GM12878 (cell line): Measurements from ENCODE around the gene CENPC. TPM values are rescaled to one million over a fixed set of nuclear protein-coding genes. Genes with fewer than 3 reads are reported as not detected.

Experiments used
- ATAC-seq: fragments of 200-7000 bp; cut with Tn5 transposase; 3 replicates; pipeline ENCODE4 v1.9.1; 2020; ENCODE audit warnings: mild to moderate bottlenecking, moderate library complexity
- BruUV-seq: library from RNA; stranded (reverse); fragments of 400-500 nt; replicated peaks from 2 replicates; lab custom pipeline; 2021; lab: Mats Ljungman, UMichigan
- CTCF ChIA-PET: fragments of 300-600 bp; sonication (Branson Sonifier 250); formaldehyde crosslinking; extraction: SDS; loops from one replicate; lab custom pipeline; 2021; ENCODE audit warnings: inconsistent platforms; lab: Yijun Ruan, JAX
- POLR2A ChIA-PET: fragments of 350-600 bp; formaldehyde crosslinking; extraction: SDS; loops from one replicate; lab custom pipeline; 2021; ENCODE audit warnings: inconsistent platforms; lab: Charles Lee
- RAD21 ChIA-PET: fragments of 300-600 bp; sonication (Branson Sonifier 250); formaldehyde crosslinking; loops from one replicate; lab custom pipeline; 2023; ENCODE audit warnings: antibody characterized with exemption; ENCODE audit not compliant: unreplicated experiment; lab: Charles Lee
- SMC1A ChIA-PET: fragments of 300-600 bp; sonication (Branson Sonifier 250); formaldehyde crosslinking; loops from one replicate; lab custom pipeline; 2023; ENCODE audit not compliant: unreplicated experiment, uncharacterized antibody; lab: Charles Lee
- DNase-seq: peaks from one replicate; pipeline ENCODE4 v3.0.0-alpha.2; 2011; ENCODE audit warnings: low read depth, low spot score
- FAIRE-seq: peaks from 3 replicates; lab custom pipeline; 2011; peaks lifted over from hg19 to GRCh38; lab: Jason Lieb, UNC
- H2AFZ ChIP-seq: 2 replicates; pipeline ENCODE4 v1.6.0; 2011; ENCODE audit warnings: low read depth, low read length, control low read depth; ENCODE audit not compliant: control insufficient read depth
- H3K27ac ChIP-seq: 2 replicates; pipeline ENCODE4 v1.5.1; 2011; ENCODE audit warnings: control low read depth; ENCODE audit not compliant: control insufficient read depth, insufficient read depth
- H3K27me3 ChIP-seq, 2 experiments: replicated peaks in 1 of 2; 2 replicates each; pipeline versions ENCODE4 v1.6.0 to v1.6.1; 2011; ENCODE audit warnings: low read length in 1 of 2; ENCODE audit not compliant: control insufficient read depth in 2 of 2, insufficient read depth in 2 of 2
- H3K36me3 ChIP-seq, 2 experiments: 2 replicates each; pipeline ENCODE4 v1.5.1; 2011; ENCODE audit warnings: low read length in 1 of 2; ENCODE audit not compliant: control insufficient read depth in 2 of 2, insufficient read depth in 2 of 2
- H3K4me1 ChIP-seq: 2 replicates; pipeline ENCODE4 v1.6.1; 2011; ENCODE audit warnings: mild to moderate bottlenecking, low read length, moderate library complexity, mixed read lengths; ENCODE audit not compliant: control insufficient read depth, insufficient read depth
- H3K4me2 ChIP-seq: 2 replicates; pipeline ENCODE4 v1.6.0; 2011; ENCODE audit warnings: control low read depth; ENCODE audit not compliant: control insufficient read depth, insufficient read depth
- H3K4me3 ChIP-seq: fragments of 200-600 bp; sonication (generic); 2 replicates; pipeline ENCODE4 v1.5.1; 2016
- H3K79me2 ChIP-seq: 2 replicates; pipeline ENCODE4 v1.6.0; 2011; ENCODE audit warnings: low read length; ENCODE audit not compliant: control insufficient read depth, insufficient read depth
- H3K9ac ChIP-seq: 2 replicates; pipeline ENCODE4 v1.8.0; 2011; ENCODE audit warnings: low read length, control low read depth, mixed read lengths; ENCODE audit not compliant: control insufficient read depth, insufficient read depth
- H3K9me3 ChIP-seq: replicated peaks from 3 replicates; pipeline ENCODE4 v1.5.1; 2011; ENCODE audit warnings: mild to moderate bottlenecking, low read length; ENCODE audit not compliant: control insufficient read depth, insufficient read depth
- H4K20me1 ChIP-seq: 2 replicates; pipeline ENCODE4 v1.6.0; 2011; ENCODE audit not compliant: control insufficient read depth, insufficient read depth
- EP300 ChIP-seq, 2 experiments: fragments of 150-350 bp in 1 of 2; IDR thresholded peaks; 2 replicates each; pipeline ENCODE4 v1.6.1; 2011 to 2012; ENCODE audit warnings: low read depth in 2 of 2, low read length in 2 of 2, borderline replicate concordance in 1 of 2, improper control_type of control experiment in 1 of 2, inconsistent platforms in 1 of 2; ENCODE audit not compliant: control insufficient read depth in 1 of 2
- IRF4 ChIP-seq: IDR thresholded peaks from 2 replicates; pipeline ENCODE4 v1.6.1; 2011; ENCODE audit warnings: low read depth, low read length
- MTA3 ChIP-seq: IDR thresholded peaks from 2 replicates; pipeline ENCODE4 v1.6.1; 2012; ENCODE audit warnings: low read length, inconsistent platforms, borderline replicate concordance
- NR2C1 ChIP-seq: fragments of 450-650 bp; IDR thresholded peaks from 2 replicates; pipeline ENCODE4 v1.6.1; 2017; ENCODE audit warnings: antibody characterized with exemption, mild to moderate bottlenecking, moderate library complexity
- SMARCA5 ChIP-seq: fragments of 450-650 bp; IDR thresholded peaks from 2 replicates; pipeline ENCODE4 v1.6.1; 2017; ENCODE audit warnings: mild to moderate bottlenecking
- YY1 ChIP-seq: IDR thresholded peaks from 2 replicates; pipeline ENCODE4 v1.6.1; 2011; ENCODE audit warnings: low read depth, mild to moderate bottlenecking, low read length
- in situ Hi-C: fragments of 300-500 bp; cut with MboI; formaldehyde crosslinking; loops from 9 replicates; pipeline ENCODE4 v1.14.3; 2018; ENCODE audit warnings: mixed read lengths
- intact Hi-C: fragments of 100-400 bp; cut with micrococcal nuclease; formaldehyde crosslinking; loops from one replicate; pipeline ENCODE4 v1.14.2; 2022; ENCODE audit not compliant: unreplicated experiment
- polyA plus RNA-seq, 11 experiments: library from polyadenylated mRNA; depleted of rRNA in 4 of 11; unstranded in 6 of 11; stranded (reverse) in 5 of 11; fragments of >200 nt; fragmentation: Nextera tagmentation in 4 of 11; fragmentation: Illumina TruSeq in 1 of 11; extraction: Ambion mirVana in 4 of 11; extraction: Trizol in 1 of 11; gene quantifications; 1 replicate in 1 of 11; 2 replicates in 10 of 11; pipeline versions ENCODE4 v1.2.1 to v1.2.3, GENCODE V29; 2011 to 2016; ENCODE audit warnings: inconsistent platforms in 2 of 11, missing spikeins in 2 of 11, low read depth in 1 of 11
- total RNA-seq, 4 experiments: library from RNA; depleted of rRNA in 3 of 4; stranded (reverse); fragments of >200 nt in 3 of 4; fragmentation: Illumina TruSeq in 1 of 4; extraction: Trizol in 1 of 4; gene quantifications; 2 replicates each; pipeline versions ENCODE4 v1.2.1 to v1.2.3, GENCODE V29; 2013 to 2021
- TF ChIP-seq, protein P1 (sequence below), 3 experiments: IDR thresholded peaks in 2 of 3; conservative IDR thresholded peaks in 1 of 3; 2 replicates each; pipeline ENCODE4 v1.5.1; 2011; ENCODE audit warnings: low read depth in 3 of 3, low read length in 3 of 3, mild to moderate bottlenecking in 3 of 3, control low read depth in 2 of 3, moderate library complexity in 2 of 3, inconsistent platforms in 1 of 3, mixed read lengths in 1 of 3; ENCODE audit not compliant: control insufficient read depth in 2 of 3, insufficient read depth in 1 of 3; ENCODE audit errors: extremely low read depth in 1 of 3
- TF ChIP-seq, protein P2 (sequence below): fragments of 450-650 bp; IDR thresholded peaks from 2 replicates; pipeline ENCODE4 v1.6.1; 2017; ENCODE audit warnings: low read depth, mild to moderate bottlenecking, moderate library complexity
- TF ChIP-seq, protein P3 (sequence below): fragments of 450-650 bp; IDR thresholded peaks from 2 replicates; pipeline ENCODE4 v1.6.1; 2014; ENCODE audit warnings: mild to moderate bottlenecking

Gene CENPC
- total and polyA plus RNA-seq, 10 of the 15 experiments (the other 5 are each of a cell fraction or from before 2014, with no cell fraction given): 13.1 to 34.9 (median 20.3) TPM

DNA sequence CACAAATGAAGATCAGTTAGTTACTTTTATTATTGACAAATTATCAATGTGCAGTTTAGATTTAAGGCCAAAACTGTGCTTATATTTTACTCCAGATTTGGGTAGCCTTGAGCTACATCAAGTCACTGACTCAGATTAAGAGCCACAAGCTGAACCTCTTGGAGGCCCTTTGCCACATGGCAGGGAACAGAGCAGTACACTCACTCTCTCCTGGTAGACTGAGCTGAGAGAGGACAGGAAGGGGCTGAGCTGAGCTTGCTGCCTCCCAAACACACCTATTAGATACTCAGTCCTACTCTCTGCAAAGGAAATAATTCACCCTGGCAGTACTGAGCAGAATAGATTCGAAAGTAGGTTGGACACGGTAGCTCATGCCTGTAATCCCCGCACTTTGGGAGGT is 21.0 kb upstream of the CENPC start (continued):
- TF ChIP-seq, protein P1, sequence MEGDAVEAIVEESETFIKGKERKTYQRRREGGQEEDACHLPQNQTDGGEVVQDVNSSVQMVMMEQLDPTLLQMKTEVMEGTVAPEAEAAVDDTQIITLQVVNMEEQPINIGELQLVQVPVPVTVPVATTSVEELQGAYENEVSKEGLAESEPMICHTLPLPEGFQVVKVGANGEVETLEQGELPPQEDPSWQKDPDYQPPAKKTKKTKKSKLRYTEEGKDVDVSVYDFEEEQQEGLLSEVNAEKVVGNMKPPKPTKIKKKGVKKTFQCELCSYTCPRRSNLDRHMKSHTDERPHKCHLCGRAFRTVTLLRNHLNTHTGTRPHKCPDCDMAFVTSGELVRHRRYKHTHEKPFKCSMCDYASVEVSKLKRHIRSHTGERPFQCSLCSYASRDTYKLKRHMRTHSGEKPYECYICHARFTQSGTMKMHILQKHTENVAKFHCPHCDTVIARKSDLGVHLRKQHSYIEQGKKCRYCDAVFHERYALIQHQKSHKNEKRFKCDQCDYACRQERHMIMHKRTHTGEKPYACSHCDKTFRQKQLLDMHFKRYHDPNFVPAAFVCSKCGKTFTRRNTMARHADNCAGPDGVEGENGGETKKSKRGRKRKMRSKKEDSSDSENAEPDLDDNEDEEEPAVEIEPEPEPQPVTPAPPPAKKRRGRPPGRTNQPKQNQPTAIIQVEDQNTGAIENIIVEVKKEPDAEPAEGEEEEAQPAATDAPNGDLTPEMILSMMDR (IDR thresholded peaks at IDR 0.05 in 2 of 3, conservative IDR thresholded peaks at IDR 0.05 in 1 of 3; ENCODE audit: control insufficient read depth in 2 of 3, extremely low read depth in 1 of 3, insufficient read depth in 1 of 3, low read depth in 3 of 3, low read length in 3 of 3): no peak
- TF ChIP-seq, protein P2, sequence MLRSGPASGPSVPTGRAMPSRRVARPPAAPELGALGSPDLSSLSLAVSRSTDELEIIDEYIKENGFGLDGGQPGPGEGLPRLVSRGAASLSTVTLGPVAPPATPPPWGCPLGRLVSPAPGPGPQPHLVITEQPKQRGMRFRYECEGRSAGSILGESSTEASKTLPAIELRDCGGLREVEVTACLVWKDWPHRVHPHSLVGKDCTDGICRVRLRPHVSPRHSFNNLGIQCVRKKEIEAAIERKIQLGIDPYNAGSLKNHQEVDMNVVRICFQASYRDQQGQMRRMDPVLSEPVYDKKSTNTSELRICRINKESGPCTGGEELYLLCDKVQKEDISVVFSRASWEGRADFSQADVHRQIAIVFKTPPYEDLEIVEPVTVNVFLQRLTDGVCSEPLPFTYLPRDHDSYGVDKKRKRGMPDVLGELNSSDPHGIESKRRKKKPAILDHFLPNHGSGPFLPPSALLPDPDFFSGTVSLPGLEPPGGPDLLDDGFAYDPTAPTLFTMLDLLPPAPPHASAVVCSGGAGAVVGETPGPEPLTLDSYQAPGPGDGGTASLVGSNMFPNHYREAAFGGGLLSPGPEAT: no peak
- TF ChIP-seq EP300 (IDR thresholded peaks at IDR 0.05; ENCODE audit: borderline replicate concordance in 1 of 2, control insufficient read depth in 1 of 2, low read depth in 2 of 2, low read length in 2 of 2) (no peak), YY1 (no peak), SMARCA5 (no peak), NR2C1 (no peak), MTA3 (no peak)

DNA sequence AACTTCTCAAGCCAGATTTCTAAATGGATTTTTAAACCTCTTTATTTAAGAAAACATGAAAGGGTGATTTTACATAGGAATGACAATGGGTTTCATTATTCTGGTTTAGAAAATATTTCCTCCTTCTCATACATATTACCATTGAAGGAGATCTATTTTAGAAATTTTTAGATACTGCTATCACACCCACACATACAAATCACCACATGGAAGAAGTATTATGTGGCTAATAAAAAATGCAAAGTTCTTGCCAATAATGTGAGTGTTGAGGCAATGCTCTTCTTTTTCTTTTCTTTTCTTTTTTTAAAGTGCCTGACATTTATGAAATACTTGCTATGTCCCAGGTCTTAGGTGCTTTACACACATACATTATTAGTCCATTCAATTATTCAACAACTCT is 20.0 kb upstream of the CENPC start:
- H2AFZ ChIP-seq: no peak overlapping the region
- ChIA-PET CTCF (interaction anchor here (1.0 kb wide), 1 partner anchor 19 kb away, joined by 3 read pairs; no protein-coding TSS in a partner anchor), RAD21 (no interaction called here), SMC1A (no interaction called here), POLR2A (interaction anchor here (0.5 kb wide), 1 partner anchor 109 kb away, joined by 3 read pairs; no protein-coding TSS in a partner anchor)
- ATAC-seq: no peak
- H4K20me1 ChIP-seq: no peaks in the 10 kb centered on the region
- no peak for FAIRE-seq
- DNase-seq: no peak
- H3K4me2 ChIP-seq: no peak overlapping the region
- no peaks in the 10 kb centered on the region for H3K9me3 ChIP-seq
- H3K79me2 ChIP-seq: no peaks in the 10 kb centered on the region
- H3K4me1 ChIP-seq: no peaks in the 10 kb centered on the region; the same call in 1 of the 2 replicates
- H3K4me3 ChIP-seq: no peak overlapping the region
- TF ChIP-seq, protein P3, sequence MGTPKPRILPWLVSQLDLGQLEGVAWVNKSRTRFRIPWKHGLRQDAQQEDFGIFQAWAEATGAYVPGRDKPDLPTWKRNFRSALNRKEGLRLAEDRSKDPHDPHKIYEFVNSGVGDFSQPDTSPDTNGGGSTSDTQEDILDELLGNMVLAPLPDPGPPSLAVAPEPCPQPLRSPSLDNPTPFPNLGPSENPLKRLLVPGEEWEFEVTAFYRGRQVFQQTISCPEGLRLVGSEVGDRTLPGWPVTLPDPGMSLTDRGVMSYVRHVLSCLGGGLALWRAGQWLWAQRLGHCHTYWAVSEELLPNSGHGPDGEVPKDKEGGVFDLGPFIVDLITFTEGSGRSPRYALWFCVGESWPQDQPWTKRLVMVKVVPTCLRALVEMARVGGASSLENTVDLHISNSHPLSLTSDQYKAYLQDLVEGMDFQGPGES: no peak
- TF ChIP-seq IRF4: no peak
- no peak overlapping the region for H3K27ac ChIP-seq
- H3K9ac ChIP-seq: no peak overlapping the region
- H3K36me3 ChIP-seq: no peaks in the 10 kb centered on the region
- BruUV-seq: no TSS peak
- in situ Hi-C loops (no loop called here), intact Hi-C loops (no loop called here)
- H3K27me3 ChIP-seq: no peaks in the 10 kb centered on the region
